Measurements from ENCODE around the gene NDUFB8. TPM values are rescaled to one million over a fixed set of nuclear protein-coding genes. Genes with fewer than 3 reads are reported as not detected.

NDUFB8 gene
- total and polyA plus RNA-seq, 2 of the 4 experiments (the other 2 are of a cell fraction) = 99.1 to 265 TPM

- dilution Hi-C loops (cut with HindIII; ENCODE audit: low sequenced_read_pairs, unreplicated experiment) = no loop called here
- H4K20me1 ChIP-seq (ENCODE audit: insufficient read depth, low read length) = no peaks in the 10 kb centered on the region
- POLR2A ChIA-PET (ENCODE audit: unreplicated experiment) = no interaction called here
Observed at GRCh38 chr10:100522945-100523344, 6.7 kb downstream of the NDUFB8 start.

More at GRCh38 chr10:100522945-100523344, 6.7 kb downstream of the NDUFB8 start:
- peaks cover 6 to 17% of the 10 kb centered on the region in 2 experiments for H3K79me1 ChIP-seq (ENCODE audit: low read depth in 1 of 2, low read length in 2 of 2)
- H4K5ac ChIP-seq (ENCODE audit: low read depth, low read length) = no peak overlapping the region
- no peak overlapping the region for H4K8ac ChIP-seq (ENCODE audit: low read depth in 2 of 2, low read length in 2 of 2)
- H3K18ac ChIP-seq (ENCODE audit: low read depth, low read length) = no peak overlapping the region
- no peak overlapping the region for H4K91ac ChIP-seq (ENCODE audit: insufficient read depth, low read depth, low read length)
- H3K9me3 ChIP-seq (ENCODE audit: control insufficient read depth, insufficient read depth, low read length) = no peaks in the 10 kb centered on the region
- peak; percentile 46 for DNase-seq
- no peak for ATAC-seq (ENCODE audit: low read depth)
- no peak overlapping the region for H3K23ac ChIP-seq (ENCODE audit: low read depth, low read length)
- H3K4ac ChIP-seq (ENCODE audit: low read depth, low read length) = no peak overlapping the region
- no peaks in the 10 kb centered on the region for H3K27me3 ChIP-seq (ENCODE audit: control insufficient read depth, insufficient read depth, low read length)
- WGBS, 2 experiments (ENCODE audit: extremely low coverage in 2 of 2, insufficient read length in 1 of 2) = 90% methylated on average over 7 of the region's 9 CpGs; no CpG with 5 or more reads in 1 of the 2 experiments
- H2BK15ac ChIP-seq (ENCODE audit: low read depth, low read length) = no peak overlapping the region
- BruUV-seq (replicated peaks) = no TSS peak
- H3K9me1 ChIP-seq (ENCODE audit: insufficient read depth, low read length) = 0 out of 2 replicates have a peak, but pooled peaks cover 7% of the 10 kb centered on the region
- CTCF ChIA-PET = interaction anchor here (1.0 to 1.1 kb wide), 2 partner anchors 13 to 356 kb away, joined by 4 to 5 read pairs; partner anchors contain the start of gene HIF1AN
- H2AK9ac ChIP-seq (replicated peaks; ENCODE audit: low read depth, low read length, poor library complexity) = no peak overlapping the region
- H2BK5ac ChIP-seq (ENCODE audit: low read depth, low read length, poor library complexity, severe bottlenecking) = no peak overlapping the region
- no peak overlapping the region for H3K4me3 ChIP-seq (ENCODE audit: insufficient read depth, low read depth, low read length)
- H3K36me3 ChIP-seq (ENCODE audit: control insufficient read depth, insufficient read depth, low read length) = peaks cover 25% of the 10 kb centered on the region
- in situ Hi-C loops (cut with MboI; ENCODE audit: low sequenced_read_pairs) (no loop called here), intact Hi-C loops (cut with micrococcal nuclease) (no loop called here)
- H3K4me1 ChIP-seq (ENCODE audit: control insufficient read depth, insufficient read depth, low read length) = peaks cover 5% of the 10 kb centered on the region; the same call in 1 of the 2 replicates
- no peak overlapping the region for H3K14ac ChIP-seq (replicated peaks; ENCODE audit: low read depth, low read length)
- no peak overlapping the region for H2AK5ac ChIP-seq (ENCODE audit: low read depth, low read length)
- H2AFZ ChIP-seq (replicated peaks; ENCODE audit: low read length, poor library complexity) = no peak overlapping the region
- TF ChIP-seq ELK1 (IDR thresholded peaks at IDR 0.05; ENCODE audit: borderline replicate concordance, low read depth, low read length) (no peak), CEBPB (IDR thresholded peaks at IDR 0.05; ENCODE audit: low read depth, low read length) (no peak), SMC3 (IDR thresholded peaks at IDR 0.05; ENCODE audit: low read depth, low read length) (no peak), RCOR1 (IDR thresholded peaks at IDR 0.05; ENCODE audit: insufficient replicate concordance, low read length) (no peak), MAZ (IDR thresholded peaks at IDR 0.05; ENCODE audit: borderline replicate concordance, low read depth, low read length) (no peak), NFE2L2 (IDR thresholded peaks at IDR 0.05; ENCODE audit: low read depth, low read length) (no peak), POLR2A (IDR thresholded peaks at IDR 0.05; ENCODE audit: low read depth, low read length) (no peak), CHD1 (IDR thresholded peaks at IDR 0.05; ENCODE audit: low read depth, low read length) (no peak), CTCF (conservative IDR thresholded peaks at IDR 0.05; ENCODE audit: low read depth, low read length) (no peak), MAFK (IDR thresholded peaks at IDR 0.05; ENCODE audit: low read depth, low read length) (no peak), BHLHE40 (IDR thresholded peaks at IDR 0.05; ENCODE audit: low read depth, low read length) (no peak), RAD21 (IDR thresholded peaks at IDR 0.05; ENCODE audit: low read length) (no peak), FOS (IDR thresholded peaks at IDR 0.05; ENCODE audit: low read depth, low read length) (no peak), RFX5 (IDR thresholded peaks at IDR 0.05; ENCODE audit: low read depth, low read length) (no peak)
- no peak overlapping the region for H2BK20ac ChIP-seq (ENCODE audit: low read depth, low read length)
- no peak overlapping the region for H2BK120ac ChIP-seq (ENCODE audit: low read depth, low read length)
- H3K56ac ChIP-seq (ENCODE audit: extremely low read depth, insufficient read depth, low read length) = no peak overlapping the region
- H3K9ac ChIP-seq (ENCODE audit: low read depth, low read length) = no peak overlapping the region
- H3K27ac ChIP-seq (ENCODE audit: insufficient read depth, low read length) = no peak overlapping the region
- H3K4me2 ChIP-seq (ENCODE audit: low read depth, low read length) = no peak overlapping the region

Data from IMR-90 (cell line).